DOHH2 (cell line): Measurements from ENCODE around the gene CBLN3.

ENCODE experiments used
- H3F3A ChIP-seq: fragments of 200-600 bp; sonication (generic), shearing (Covaris generic); 2 replicates; pipeline ENCODE4 v1.6.0; 2016; ENCODE audit warnings: antibody characterized with exemption, mild to moderate bottlenecking; ENCODE audit not compliant: control insufficient read depth, insufficient read depth
- H3K27ac ChIP-seq: fragments of 200-600 bp; sonication (generic); 2 replicates; pipeline ENCODE4 v1.5.1; 2014; ENCODE audit warnings: low read depth, mild to moderate bottlenecking, low read length, moderate library complexity
- H3K27me3 ChIP-seq: fragments of 200-600 bp; sonication (generic); 2 replicates; pipeline ENCODE4 v1.6.1; 2014; ENCODE audit warnings: mild to moderate bottlenecking, low read length, mixed read lengths; ENCODE audit not compliant: control insufficient read depth
- H3K36me3 ChIP-seq: fragments of 200-600 bp; sonication (generic); 2 replicates; pipeline ENCODE4 v1.6.1; 2014; ENCODE audit warnings: mild to moderate bottlenecking, low read length, moderate library complexity, mixed read lengths; ENCODE audit not compliant: control insufficient read depth
- H3K4me1 ChIP-seq: fragments of 200-600 bp; sonication (generic); 2 replicates; pipeline ENCODE4 v1.6.1; 2014; ENCODE audit warnings: mild to moderate bottlenecking, low read length, mixed read lengths; ENCODE audit not compliant: control insufficient read depth
- H3K4me2 ChIP-seq: fragments of 200-600 bp; sonication (generic); 2 replicates; pipeline ENCODE4 v1.6.0; 2014; ENCODE audit warnings: mild to moderate bottlenecking, low read length, moderate library complexity
- H3K4me3 ChIP-seq: fragments of 200-600 bp; sonication (generic); 2 replicates; pipeline ENCODE4 v1.5.1; 2014; ENCODE audit warnings: mild to moderate bottlenecking, low read length, mixed read lengths
- H3K79me2 ChIP-seq: fragments of 200-600 bp; sonication (generic); 2 replicates; pipeline ENCODE4 v1.6.1; 2014; ENCODE audit warnings: mild to moderate bottlenecking, low read length, mixed read lengths; ENCODE audit not compliant: control insufficient read depth
- H3K9me2 ChIP-seq: fragments of 200-600 bp; sonication (generic); replicated peaks from 2 replicates; pipeline ENCODE4 v1.6.1; 2014; ENCODE audit warnings: mild to moderate bottlenecking, low read length, mixed read lengths; ENCODE audit not compliant: control insufficient read depth
- H3K9me3 ChIP-seq: fragments of 200-600 bp; sonication (generic); 2 replicates; pipeline ENCODE4 v1.6.1; 2014; ENCODE audit warnings: antibody characterized with exemption, low read length, mixed read lengths; ENCODE audit not compliant: control insufficient read depth, insufficient read depth
- H4K20me1 ChIP-seq: fragments of 200-600 bp; sonication (generic); 2 replicates; pipeline ENCODE4 v1.6.0; 2014; ENCODE audit warnings: low read depth, mild to moderate bottlenecking, antibody characterized with exemption, low read length, moderate library complexity; ENCODE audit not compliant: control insufficient read depth, insufficient read depth
- CTCF ChIP-seq: fragments of 200-600 bp; sonication (generic); IDR thresholded peaks from one replicate; pipeline ENCODE4 v1.5.1; 2014; ENCODE audit warnings: antibody characterized with exemption, mild to moderate bottlenecking, low read depth, low read length; ENCODE audit not compliant: poor library complexity, severe bottlenecking
- EZH2phosphoT487 ChIP-seq: fragments of 200-600 bp; sonication (generic); IDR thresholded peaks from 2 replicates; pipeline ENCODE4 v1.6.1; 2017; ENCODE audit warnings: borderline replicate concordance, mild to moderate bottlenecking, antibody characterized with exemption, low read length, moderate library complexity, mixed read lengths

CBLN3 gene

GRCh38 chr14:24403294-24403998 lies 26.0 kb downstream of the CBLN3 start:
- H3K9me3 ChIP-seq, result no peaks in the 10 kb centered on the region
- no peaks in the 10 kb centered on the region for H3K9me2 ChIP-seq
- H4K20me1 ChIP-seq, result no peaks in the 10 kb centered on the region
- no peak overlapping the region for H3K27ac ChIP-seq
- H3K36me3 ChIP-seq, result no peaks in the 10 kb centered on the region
- H3K4me2 ChIP-seq, result no peak overlapping the region
- peaks cover 11% of the 10 kb centered on the region for H3K4me1 ChIP-seq
- H3F3A ChIP-seq, result no peaks in the 10 kb centered on the region
- no peak overlapping the region for H3K4me3 ChIP-seq
- no peak for TF ChIP-seq CTCF
- TF ChIP-seq EZH2phosphoT487, result no peak
- H3K79me2 ChIP-seq, result no peaks in the 10 kb centered on the region
- H3K27me3 ChIP-seq, result peaks cover 30% of the 10 kb centered on the region

- H3K4me1 ChIP-seq, result peaks cover 14% of the 10 kb centered on the region
- no peak for TF ChIP-seq CTCF
- TF ChIP-seq EZH2phosphoT487, result no peak
- H4K20me1 ChIP-seq, result no peaks in the 10 kb centered on the region
- peaks cover 30% of the 10 kb centered on the region for H3K27me3 ChIP-seq
- no peak overlapping the region for H3K27ac ChIP-seq
- no peak overlapping the region for H3K4me2 ChIP-seq
- H3K9me3 ChIP-seq, result no peaks in the 10 kb centered on the region
- no peaks in the 10 kb centered on the region for H3F3A ChIP-seq
- no peaks in the 10 kb centered on the region for H3K79me2 ChIP-seq
- no peak overlapping the region for H3K4me3 ChIP-seq
- no peaks in the 10 kb centered on the region for H3K36me3 ChIP-seq
- H3K9me2 ChIP-seq, result no peaks in the 10 kb centered on the region
Observed at GRCh38 chr14:24401810-24402702, 27.4 kb downstream of the CBLN3 start.

GRCh38 chr14:24399999-24400718 lies 29.3 kb downstream of the CBLN3 start:
- Histone ChIP-seq H4K20me1 (no peaks in the 10 kb centered on the region), H3K9me3 (no peaks in the 10 kb centered on the region), H3K36me3 (no peaks in the 10 kb centered on the region), H3K4me2 (peak overlapping the region; percentile 76; the same call in 1 of the 2 replicates), H3K27ac (no peak overlapping the region), H3K4me1 (peaks cover 14% of the 10 kb centered on the region), H3K9me2 (no peaks in the 10 kb centered on the region), H3K4me3 (no peak overlapping the region), H3K79me2 (no peaks in the 10 kb centered on the region), H3F3A (no peaks in the 10 kb centered on the region), H3K27me3 (peaks cover 23% of the 10 kb centered on the region)
- TF ChIP-seq CTCF (no peak), EZH2phosphoT487 (no peak)
